DOHH2 (cell line): Measurements from ENCODE around the gene SERTAD4.

Experiments
- CTCF ChIP-seq: fragments of 200-600 bp; sonication (generic); IDR thresholded peaks from one replicate; pipeline ENCODE4 v1.5.1; 2014; ENCODE audit warnings: antibody characterized with exemption, mild to moderate bottlenecking, low read depth, low read length; ENCODE audit not compliant: poor library complexity, severe bottlenecking
- EZH2phosphoT487 ChIP-seq: fragments of 200-600 bp; sonication (generic); IDR thresholded peaks from 2 replicates; pipeline ENCODE4 v1.6.1; 2017; ENCODE audit warnings: borderline replicate concordance, mild to moderate bottlenecking, antibody characterized with exemption, low read length, moderate library complexity, mixed read lengths

DNA sequence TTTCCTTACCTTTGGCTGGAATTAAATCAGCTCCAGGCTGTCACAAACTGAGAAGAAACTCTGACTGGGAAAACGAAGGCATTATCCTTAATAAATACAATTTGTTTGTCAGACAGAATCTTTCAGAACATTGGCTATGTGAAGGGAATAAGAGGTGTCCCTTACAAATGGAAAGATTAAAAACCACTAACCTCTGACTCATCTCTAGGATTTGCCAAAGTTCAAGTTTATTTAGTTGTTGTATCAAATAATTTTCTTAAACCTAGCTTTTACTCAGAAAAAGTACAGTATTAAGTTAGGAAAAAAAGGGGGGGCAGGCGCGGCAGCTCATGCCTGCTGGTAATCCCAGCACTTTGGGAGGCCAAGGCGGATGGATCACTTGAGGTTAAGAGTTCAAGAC is 15.7 kb downstream of the SERTAD4 start:
- TF ChIP-seq CTCF, result no peak
- no peak for TF ChIP-seq EZH2phosphoT487
